Stomach (tissue), 9 donors: ENCODE results near the gene NOCT. TPM values are rescaled to one million over a fixed set of nuclear protein-coding genes. Genes with fewer than 3 reads are reported as not detected.

Experiments used
- DNase-seq, 2 donors: peaks; one replicate each; pipeline versions ENCODE4 v3.0.0 to v3.0.0-alpha.2; 2013 to 2019
- H3K27ac ChIP-seq, 5 donors: fragments of 200-600 bp in 4 of 5; sonication (generic) in 4 of 5; one replicate each; pipeline ENCODE4 v1.5.1; 2013 to 2019; ENCODE audit warnings: mild to moderate bottlenecking in 1 of 5, moderate library complexity in 1 of 5
- H3K27me3 ChIP-seq, 3 donors: fragments of 200-600 bp; sonication (generic); one replicate each; pipeline ENCODE4 v1.5.1; 2017 to 2019; ENCODE audit warnings: mixed run types in 1 of 3
- H3K36me3 ChIP-seq, 4 donors: fragments of 200-600 bp; sonication (generic); 1 replicate in 3 of 4; 2 replicates in 1 of 4; pipeline ENCODE4 v1.5.1; 2016 to 2019
- H3K4me1 ChIP-seq, 4 donors: fragments of 200-600 bp; sonication (generic); one replicate each; pipeline ENCODE4 v1.5.1; 2016 to 2019
- H3K4me3 ChIP-seq, 4 donors: fragments of 200-600 bp; sonication (generic) in 3 of 4; one replicate each; pipeline ENCODE4 v1.5.1; 2016 to 2019; ENCODE audit warnings: mild to moderate bottlenecking in 1 of 4
- H3K9me3 ChIP-seq, 4 donors: fragments of 200-600 bp; sonication (generic); one replicate each; pipeline ENCODE4 v1.5.1; 2016 to 2019
- CTCF ChIP-seq, 7 experiments: fragments of 450-650 bp in 4 of 7; fragments of 200-600 bp in 3 of 7; sonication (generic) in 3 of 7; IDR thresholded peaks; one replicate each; pipeline ENCODE4 v1.5.1; 2016 to 2019; ENCODE audit warnings: antibody characterized with exemption in 7 of 7, control low read depth in 2 of 7, mild to moderate bottlenecking in 1 of 7
- EP300 ChIP-seq: sonication (generic); formaldehyde crosslinking; IDR thresholded peaks from one replicate; pipeline ENCODE4 v1.6.1; 2017; ENCODE audit warnings: antibody characterized with exemption
- POLR2A ChIP-seq, 4 donors: fragments of 450-650 bp; IDR thresholded peaks; one replicate each; pipeline ENCODE4 v1.6.1; 2016; ENCODE audit warnings: antibody characterized with exemption in 4 of 4, control low read depth in 2 of 4, mild to moderate bottlenecking in 1 of 4, moderate library complexity in 1 of 4
- POLR2AphosphoS5 ChIP-seq, 3 donors: sonication (generic); formaldehyde crosslinking; IDR thresholded peaks; one replicate each; pipeline ENCODE4 v1.6.1; 2016; ENCODE audit warnings: antibody characterized with exemption in 3 of 3
- WGBS, 5 donors: extraction: QIAGEN DNeasy Blood & Tissue Kit in 3 of 5; methylation state at CpG; one replicate each; pipeline versions ENCODE4 v1.1.5 to v1.1.7; 2013 to 2018; 5-methylcytosine and 5-hydroxymethylcytosine counted together
- intact Hi-C: fragments of 100-400 bp; cut with DNase I; formaldehyde crosslinking; loops from one replicate; pipeline ENCODE4 v1.15.1; 2023; ENCODE audit warnings: low total_unique reads
- polyA plus RNA-seq, 3 donors: library from polyadenylated mRNA; stranded (reverse); fragments of 200-250 nt; gene quantifications; one replicate each; pipeline ENCODE4 v1.2.3, GENCODE V29; 2013
- total RNA-seq, 5 donors: library from RNA; depleted of rRNA; stranded (reverse); fragments of >200 nt; gene quantifications; one replicate each; pipeline versions ENCODE4 v1.1.0 to v1.2.3, GENCODE V29; 2014 to 2016
- donor health status: healthy with polysubstance abuse.
- donor health status: Bipolar disorder and iron deficiency.
- donor health status: healthy.

The NOCT gene
- total and polyA plus RNA-seq, 8 donors = 0.38 to 4.4 (median 0.91) TPM; not detected in 2

- intact Hi-C loops = no loop called here
- 16 to 23% (median 18%) methylated on average over 9 of the region's 9 CpGs for WGBS, 5 donors
- H3K27ac ChIP-seq = peak overlapping the region; percentile 87 to 93 (median 91)
- peak overlapping the region; percentile 75 to 87 (median 77) for H3K4me3 ChIP-seq
- no peaks in the 10 kb centered on the region for H3K36me3 ChIP-seq
- no peaks in the 10 kb centered on the region for H3K9me3 ChIP-seq
- peaks cover 14 to 45% (median 18%) of the 10 kb centered on the region in 4 donors for H3K4me1 ChIP-seq
- no peaks in the 10 kb centered on the region for H3K27me3 ChIP-seq
- TF ChIP-seq CTCF (IDR thresholded peaks at IDR 0.05) = no peak
- no peak for TF ChIP-seq EP300
- TF ChIP-seq POLR2AphosphoS5 (IDR thresholded peaks at IDR 0.05) = peak in 2 of 3 donors; percentile 37 to 46
- peak in 1 of 2 donors; percentile 77 for DNase-seq
Observed at GRCh38 chr4:139014371-139015268, 961 bp upstream of the NOCT start.

GRCh38 chr4:139015948-139016471, 429 bp downstream of the NOCT start:
- peaks cover 14 to 56% (median 19%) of the 10 kb centered on the region in 4 donors for H3K4me1 ChIP-seq
- peak overlapping the region; percentile 75 to 87 (median 77) for H3K4me3 ChIP-seq
- H3K36me3 ChIP-seq = no peaks in the 10 kb centered on the region
- intact Hi-C loops = no loop called here
- H3K9me3 ChIP-seq = no peaks in the 10 kb centered on the region
- no peak for TF ChIP-seq CTCF (IDR thresholded peaks at IDR 0.05)
- TF ChIP-seq POLR2A (IDR thresholded peaks at IDR 0.05) = no peak
- no peak for TF ChIP-seq POLR2AphosphoS5 (IDR thresholded peaks at IDR 0.05)
- TF ChIP-seq EP300 = no peak
- peak in 1 of 2 donors; percentile 56 for DNase-seq
- peak overlapping the region; percentile 87 to 93 (median 91) for H3K27ac ChIP-seq
- 0 to 1% (median 0%) methylated on average over 19 to 55 of the region's 55 CpGs for whole genome bisulfite sequencing, 5 donors
- H3K27me3 ChIP-seq = no peaks in the 10 kb centered on the region

GRCh38 chr4:139017861-139018260, 2.3 kb downstream of the NOCT start:
- no peak for DNase-seq
- Histone ChIP-seq H3K4me3 (no peak overlapping the region), H3K4me1 (peaks cover 14 to 56% (median 19%) of the 10 kb centered on the region in 4 donors), H3K36me3 (no peaks in the 10 kb centered on the region), H3K9me3 (no peaks in the 10 kb centered on the region), H3K27ac (no peak overlapping the region), H3K27me3 (no peaks in the 10 kb centered on the region)
- WGBS, 5 donors = 56 to 74% (median 68%) methylated on average over 3 of the region's 3 CpGs
- intact Hi-C loops = no loop called here
- TF ChIP-seq CTCF (IDR thresholded peaks at IDR 0.05) (no peak), POLR2AphosphoS5 (IDR thresholded peaks at IDR 0.05) (no peak), EP300 (no peak), POLR2A (IDR thresholded peaks at IDR 0.05) (no peak)

- no peak for DNase-seq
- intact Hi-C loops = no loop called here
- no peaks in the 10 kb centered on the region for H3K36me3 ChIP-seq
- H3K9me3 ChIP-seq = no peaks in the 10 kb centered on the region
- no peak overlapping the region for H3K4me3 ChIP-seq
- TF ChIP-seq EP300 = no peak
- no peak for TF ChIP-seq POLR2AphosphoS5 (IDR thresholded peaks at IDR 0.05)
- TF ChIP-seq CTCF (IDR thresholded peaks at IDR 0.05) = no peak
- no peak for TF ChIP-seq POLR2A (IDR thresholded peaks at IDR 0.05)
- H3K27ac ChIP-seq = no peak overlapping the region
- peaks cover 14 to 56% (median 19%) of the 10 kb centered on the region in 4 donors for H3K4me1 ChIP-seq
- no peaks in the 10 kb centered on the region for H3K27me3 ChIP-seq
Observed at GRCh38 chr4:139018501-139018900, 2.9 kb downstream of the NOCT start.
